ENCODE measurements around the gene EPOP. TPM values are rescaled to one million over a fixed set of nuclear protein-coding genes. Genes with fewer than 3 reads are reported as not detected.
A peak's percentile ranks its signal among the peaks of the same experiment; 100 is the strongest.

EPOP gene
- total and polyA plus RNA-seq, 2 of the 13 experiments (the other 11 are each of a cell fraction or from before 2014, with no cell fraction given) = 14.7 to 37.8 TPM

- TF ChIP-seq TARDBP (CRISPR knock-in tag; IDR thresholded peaks at IDR 0.05) = peak; percentile 96
- no peak for TF ChIP-seq GZF1 (CRISPR knock-in tag; IDR thresholded peaks at IDR 0.05)
- TF ChIP-seq AFF4 (CRISPR knock-in tag; IDR thresholded peaks at IDR 0.05) = 0 out of 2 replicates have a peak, but pooled peaks have one; percentile 78
- 0 out of 2 replicates have a peak, but pooled peaks have one; percentile 56 for TF ChIP-seq ZNF121 (CRISPR knock-in tag; IDR thresholded peaks at IDR 0.05)
- TF ChIP-seq, protein P1, sequence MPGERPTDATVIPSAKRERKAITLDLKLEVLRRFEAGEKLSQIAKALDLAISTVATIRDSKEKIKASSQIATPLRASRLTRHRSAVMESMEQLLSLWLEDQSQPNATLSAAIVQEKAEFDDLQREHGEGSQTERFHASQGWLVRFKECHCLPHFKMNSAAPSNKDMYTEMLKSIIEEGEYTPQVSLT (CRISPR knock-in tag; IDR thresholded peaks at IDR 0.05; ENCODE audit: borderline replicate concordance, low read depth) = no peak
- TF ChIP-seq MLXIP (CRISPR knock-in tag; IDR thresholded peaks at IDR 0.05; ENCODE audit: borderline replicate concordance) = no peak
- no peak for TF ChIP-seq ZNF101 (CRISPR knock-in tag; IDR thresholded peaks at IDR 0.05; ENCODE audit: borderline replicate concordance, low read depth)
- TF ChIP-seq ETV6 (CRISPR knock-in tag; conservative IDR thresholded peaks at IDR 0.05) = peak; percentile 66; the same call in 1 of the 2 replicates
- TF ChIP-seq ZFP82 (CRISPR knock-in tag; IDR thresholded peaks at IDR 0.05; ENCODE audit: borderline replicate concordance) = no peak
- no peak for TF ChIP-seq ARID2 (CRISPR knock-in tag; IDR thresholded peaks at IDR 0.05; ENCODE audit: borderline replicate concordance)
- TF ChIP-seq WIZ (CRISPR knock-in tag; IDR thresholded peaks at IDR 0.05) = no peak
- TF ChIP-seq, protein P2, sequence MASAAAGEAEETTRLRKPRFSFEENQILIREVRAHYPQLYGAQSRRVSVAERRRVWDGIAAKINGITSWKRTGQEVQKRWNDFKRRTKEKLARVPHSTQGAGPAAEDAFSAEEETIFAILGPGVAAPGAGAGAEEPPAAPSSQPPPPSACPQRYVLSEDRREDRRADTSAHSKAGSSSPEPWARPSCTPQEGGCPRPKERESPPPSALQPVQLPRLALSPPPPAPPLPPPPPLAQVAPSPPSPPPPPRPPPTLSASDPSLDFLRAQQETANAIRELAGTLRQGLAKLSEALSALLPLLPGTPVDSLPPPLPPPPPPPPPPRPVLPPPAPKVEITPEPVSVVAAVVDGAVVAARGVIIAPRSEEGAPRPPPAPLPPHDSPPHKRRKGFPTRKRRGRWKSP (CRISPR knock-in tag; IDR thresholded peaks at IDR 0.05) = peak; percentile 68; the same call in 1 of the 2 replicates
- no peak for TF ChIP-seq ZNF354B (CRISPR knock-in tag; IDR thresholded peaks at IDR 0.05)
- TF ChIP-seq ELF1 (CRISPR knock-in tag; IDR thresholded peaks at IDR 0.05) = peak; percentile 71
- no peak for TF ChIP-seq NR2F6 (IDR thresholded peaks at IDR 0.05)
- peak; percentile 85 for TF ChIP-seq NR2F6 (CRISPR knock-in tag; IDR thresholded peaks at IDR 0.05)
- no peak for TF ChIP-seq ZNF367 (CRISPR knock-in tag; IDR thresholded peaks at IDR 0.05; ENCODE audit: borderline replicate concordance)
- TF ChIP-seq MAFG (CRISPR knock-in tag; IDR thresholded peaks at IDR 0.05) = no peak
- no peak for TF ChIP-seq HMGA1 (CRISPR knock-in tag; conservative IDR thresholded peaks at IDR 0.05)
- TF ChIP-seq HNF4G (IDR thresholded peaks at IDR 0.05; ENCODE audit: borderline replicate concordance, low read depth, low read length) = no peak
- TF ChIP-seq HNF4G (CRISPR knock-in tag; IDR thresholded peaks at IDR 0.05; ENCODE audit: borderline replicate concordance, low read depth) = no peak
- 0 out of 2 replicates have a peak, but pooled peaks have one; percentile 64 for TF ChIP-seq CAMTA2 (CRISPR knock-in tag; IDR thresholded peaks at IDR 0.05; ENCODE audit: borderline replicate concordance)
- TF ChIP-seq ZNF749 (CRISPR knock-in tag; IDR thresholded peaks at IDR 0.05; ENCODE audit: borderline replicate concordance) = no peak
These were observed 11.5 kb downstream of the EPOP start (continued) for GRCh38 chr17:38663125-38663751.
